GM19328 (cell line): ENCODE measurements around the gene MX2.
"Not testable (repeated sequence)": the region's sequence is repeated elsewhere in the genome, so short reads cannot be mapped to it uniquely, and the experiment has no call there.

Source experiments
- ATAC-seq: cut with Tn5 transposase; IDR thresholded peaks from one replicate; pipeline ENCODE4 v1.9.1; 2021; ENCODE audit warnings: mild to moderate bottlenecking, moderate library complexity; ENCODE audit not compliant: unreplicated experiment

The MX2 gene, protein sequence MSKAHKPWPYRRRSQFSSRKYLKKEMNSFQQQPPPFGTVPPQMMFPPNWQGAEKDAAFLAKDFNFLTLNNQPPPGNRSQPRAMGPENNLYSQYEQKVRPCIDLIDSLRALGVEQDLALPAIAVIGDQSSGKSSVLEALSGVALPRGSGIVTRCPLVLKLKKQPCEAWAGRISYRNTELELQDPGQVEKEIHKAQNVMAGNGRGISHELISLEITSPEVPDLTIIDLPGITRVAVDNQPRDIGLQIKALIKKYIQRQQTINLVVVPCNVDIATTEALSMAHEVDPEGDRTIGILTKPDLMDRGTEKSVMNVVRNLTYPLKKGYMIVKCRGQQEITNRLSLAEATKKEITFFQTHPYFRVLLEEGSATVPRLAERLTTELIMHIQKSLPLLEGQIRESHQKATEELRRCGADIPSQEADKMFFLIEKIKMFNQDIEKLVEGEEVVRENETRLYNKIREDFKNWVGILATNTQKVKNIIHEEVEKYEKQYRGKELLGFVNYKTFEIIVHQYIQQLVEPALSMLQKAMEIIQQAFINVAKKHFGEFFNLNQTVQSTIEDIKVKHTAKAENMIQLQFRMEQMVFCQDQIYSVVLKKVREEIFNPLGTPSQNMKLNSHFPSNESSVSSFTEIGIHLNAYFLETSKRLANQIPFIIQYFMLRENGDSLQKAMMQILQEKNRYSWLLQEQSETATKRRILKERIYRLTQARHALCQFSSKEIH

DNA sequence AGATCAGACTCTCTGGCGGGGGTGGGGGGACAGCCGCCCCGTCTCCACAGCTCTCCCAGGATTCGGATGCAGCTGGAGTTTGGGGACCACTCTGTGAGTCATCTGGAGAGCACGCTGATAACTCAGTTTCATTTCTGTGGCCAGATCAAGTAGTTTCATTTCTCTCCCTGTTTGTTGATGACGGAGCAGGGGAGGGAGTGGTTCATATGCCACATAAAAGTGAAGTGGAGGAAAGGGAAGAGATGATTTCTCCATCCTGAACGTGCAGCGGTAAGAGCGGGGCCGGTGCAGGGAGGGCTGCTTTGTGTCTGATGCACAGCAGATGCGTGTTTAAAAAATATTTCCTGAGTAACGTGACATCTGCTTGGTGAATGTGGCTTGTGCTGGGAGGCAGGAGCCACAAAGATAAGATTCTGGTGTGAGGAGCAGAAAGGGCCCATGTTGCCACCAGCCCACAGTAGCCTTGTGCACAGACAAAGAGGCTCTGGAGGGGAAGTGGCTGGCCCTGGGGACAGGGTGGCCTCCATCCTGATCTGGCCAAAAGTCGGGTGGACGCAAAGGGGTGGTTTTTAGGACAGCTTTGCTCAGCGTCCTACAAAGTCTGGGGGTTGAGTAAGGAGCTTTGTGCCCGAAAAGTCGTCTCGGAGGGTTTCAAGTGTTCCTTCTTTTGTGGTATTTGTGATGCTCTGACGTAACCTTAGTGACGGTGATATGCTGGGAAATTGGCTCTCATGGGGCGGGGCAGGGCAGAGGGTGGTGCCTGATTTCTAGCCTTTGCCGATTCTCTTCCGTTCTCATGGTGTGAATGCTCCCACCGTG, at the start of gene MX2:
TSS of gene MX2 (plus strand) at position 242 of the 819 bp plus-strand sequence. CDS start 14,880 bp downstream, outside the sequence.
- peak; percentile 46 for ATAC-seq

DNA sequence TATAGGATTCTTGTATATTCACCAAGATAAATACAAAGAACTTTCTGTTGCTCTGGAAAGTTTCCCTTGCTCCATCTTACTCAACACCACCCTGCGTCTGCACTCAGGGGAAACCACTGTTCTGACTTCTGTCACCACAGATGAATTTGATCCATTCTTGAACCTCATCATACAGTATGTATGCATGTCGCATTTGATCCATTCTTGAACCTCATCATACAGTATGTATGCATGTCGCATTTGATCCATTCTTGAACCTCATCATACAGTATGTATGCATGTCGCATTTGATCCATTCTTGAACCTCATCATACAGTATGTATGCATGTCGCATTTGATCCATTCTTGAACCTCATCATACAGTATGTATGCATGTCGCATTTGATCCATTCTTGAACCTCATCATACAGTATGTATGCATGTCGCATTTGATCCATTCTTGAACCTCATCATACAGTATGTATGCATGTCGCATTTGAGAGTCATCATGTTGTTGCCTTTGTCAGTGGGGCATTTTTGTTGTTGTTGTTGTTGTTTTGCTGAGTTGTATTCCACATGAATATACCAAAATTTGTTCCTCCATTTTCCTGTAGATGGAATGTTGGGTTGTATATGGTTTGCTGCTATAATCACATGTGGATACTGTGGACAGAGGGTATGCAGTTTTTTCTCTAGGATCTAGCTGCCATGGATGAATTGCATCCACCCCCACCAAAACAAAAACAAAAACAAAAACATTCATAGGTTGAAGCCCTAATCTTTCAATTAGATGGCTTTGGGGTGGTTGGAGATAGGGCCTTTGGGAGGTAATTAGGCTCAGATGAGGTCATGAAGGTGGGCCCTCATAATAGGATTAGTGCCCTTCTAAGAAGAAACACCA, 48.3 kb upstream of the MX2 start:
- not testable (repeated sequence) for ATAC-seq

DNA sequence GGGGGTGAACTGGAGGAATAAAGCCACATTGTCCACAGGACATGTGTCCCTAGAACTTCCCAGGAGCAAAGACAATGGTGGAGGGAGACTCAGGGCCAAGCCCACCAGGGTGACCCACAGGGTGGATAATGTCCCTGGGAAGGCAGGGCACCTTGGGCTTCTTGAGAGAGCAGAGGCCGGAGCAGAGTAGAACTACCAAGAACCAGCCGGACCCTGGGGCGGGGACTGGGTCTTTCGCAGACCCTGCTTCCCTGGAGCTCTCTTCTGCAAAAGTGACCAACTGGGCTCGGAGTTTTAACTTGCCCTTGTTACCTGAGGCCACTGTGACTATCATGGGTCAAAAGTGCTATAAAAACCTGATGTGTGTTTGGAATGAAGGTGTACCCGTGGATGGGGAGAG, 46.1 kb upstream of the MX2 start:
- no peak for ATAC-seq

DNA sequence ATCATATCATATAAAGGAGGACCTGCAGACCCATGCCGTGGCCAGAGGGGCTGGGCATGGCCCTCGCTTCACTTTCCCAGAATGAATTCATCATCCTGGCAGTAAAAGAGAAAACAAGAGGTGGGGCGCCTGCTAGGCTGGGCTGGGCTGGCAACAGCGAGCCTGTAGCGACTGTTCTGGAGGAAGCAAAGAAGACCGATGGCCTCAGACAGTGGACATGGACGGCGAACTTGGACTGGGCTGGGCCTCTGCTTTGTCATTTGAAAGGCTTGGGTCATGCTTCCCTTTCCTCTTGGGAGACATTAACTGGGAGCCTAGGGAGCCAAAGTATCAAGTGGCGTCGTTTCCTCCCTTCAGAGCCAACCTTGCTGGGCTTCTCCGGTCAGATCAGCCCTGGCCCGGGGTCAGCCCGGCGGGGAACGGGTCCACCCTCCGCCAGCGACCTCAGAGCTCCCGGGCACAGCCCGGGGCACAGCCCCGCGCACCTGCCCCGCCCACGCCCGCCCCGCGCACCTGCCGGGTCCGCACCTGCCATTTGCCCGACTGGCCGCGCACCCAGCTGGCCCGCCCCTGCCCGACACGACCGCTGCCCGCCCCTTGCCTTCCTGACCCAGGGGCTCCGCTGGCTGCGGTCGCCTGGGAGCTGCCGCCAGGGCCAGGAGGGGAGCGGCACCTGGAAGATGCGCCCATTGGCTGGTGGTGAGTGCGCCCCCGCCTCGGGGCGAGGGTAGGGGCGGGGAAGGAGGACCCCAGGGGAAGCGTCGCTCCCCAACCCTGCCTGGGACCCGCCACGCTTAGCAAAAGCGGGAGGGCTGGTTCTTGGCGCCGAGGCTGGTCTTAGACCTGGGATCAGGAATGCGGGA, 45.4 kb upstream of the MX2 start, which contains the start of gene FAM3B:
TSS of gene FAM3B (plus strand) at position 602 of the 863 bp plus-strand sequence. CDS start at position 681, 79 bp downstream.
- ATAC-seq: no peak

DNA sequence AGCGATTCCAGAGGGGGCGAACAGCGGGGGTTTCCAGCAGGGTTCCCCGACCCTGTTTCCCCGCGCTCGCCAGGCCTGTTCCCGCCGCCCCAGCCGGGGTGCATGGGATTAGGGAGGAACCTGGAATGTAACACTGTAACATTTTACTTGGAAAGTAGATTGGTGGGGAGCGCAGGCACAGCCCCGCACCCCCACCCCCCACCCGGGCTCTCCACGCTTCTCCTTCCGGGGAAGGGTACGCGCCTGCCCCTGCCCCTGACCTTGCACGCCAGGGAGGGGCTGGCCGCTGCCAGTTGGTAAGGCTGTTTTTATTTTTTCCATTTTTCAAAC, 44.8 kb upstream of the MX2 start:
- no peak for ATAC-seq

DNA sequence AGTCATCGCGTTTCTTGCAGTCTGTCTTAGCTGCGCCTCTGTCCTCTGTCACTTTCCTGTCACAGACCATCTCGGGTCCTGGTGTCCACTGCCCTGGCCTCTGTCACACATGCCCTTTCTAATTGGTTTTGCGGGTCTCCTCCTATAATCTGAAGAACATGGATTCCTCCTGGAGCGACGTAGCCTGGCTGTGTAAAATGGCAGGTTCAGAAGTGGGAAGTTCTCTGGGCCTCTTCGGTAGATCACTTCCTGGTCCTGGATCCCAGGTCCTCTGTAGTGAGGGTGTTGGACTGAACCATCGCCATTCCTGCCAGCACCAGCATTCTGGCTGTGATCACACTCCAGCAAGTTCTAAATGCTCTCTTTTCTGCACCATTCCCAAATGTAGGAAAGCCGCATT, 44.4 kb upstream of the MX2 start:
- no peak for ATAC-seq

DNA sequence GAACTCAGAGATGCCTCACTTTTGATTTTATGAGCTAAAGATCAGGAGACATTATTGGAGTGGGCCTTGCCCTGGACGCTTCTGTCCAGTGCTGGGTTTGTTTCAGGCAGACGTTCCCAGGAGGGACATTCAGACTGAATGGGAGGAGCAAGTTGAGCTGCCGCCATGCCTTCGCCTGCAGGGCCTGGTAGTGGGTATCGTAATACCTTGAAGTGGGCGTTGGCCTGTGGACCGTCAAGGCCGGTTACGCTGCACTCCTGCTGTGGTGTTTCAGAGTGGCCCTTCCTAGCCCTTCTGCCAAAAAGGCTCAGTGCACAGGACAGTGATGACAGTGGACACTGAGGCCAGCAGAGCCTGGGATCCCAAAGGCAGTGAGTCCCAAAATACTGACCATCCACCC, 43.6 kb upstream of the MX2 start:
- no peak for ATAC-seq

DNA sequence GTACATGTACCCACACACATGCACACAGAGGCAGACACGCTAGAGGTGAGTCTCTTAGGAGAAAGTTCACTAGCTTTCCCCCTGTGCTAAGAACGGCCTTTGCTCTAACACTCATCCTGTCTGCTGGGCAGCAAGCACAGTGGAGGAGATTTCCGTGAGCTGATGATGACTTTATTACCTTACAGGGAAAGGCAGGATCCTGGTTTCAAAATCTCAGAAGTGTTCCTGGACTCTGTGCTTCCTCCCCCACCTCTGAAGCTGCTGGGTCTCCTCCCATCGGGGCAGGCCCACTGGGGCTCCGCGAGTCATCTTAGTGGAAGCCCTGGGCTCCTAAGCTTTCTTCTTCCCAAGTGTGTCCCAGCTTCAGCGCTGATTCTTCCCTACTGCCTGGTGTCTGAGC, 42.6 kb upstream of the MX2 start:
- ATAC-seq: no peak

DNA sequence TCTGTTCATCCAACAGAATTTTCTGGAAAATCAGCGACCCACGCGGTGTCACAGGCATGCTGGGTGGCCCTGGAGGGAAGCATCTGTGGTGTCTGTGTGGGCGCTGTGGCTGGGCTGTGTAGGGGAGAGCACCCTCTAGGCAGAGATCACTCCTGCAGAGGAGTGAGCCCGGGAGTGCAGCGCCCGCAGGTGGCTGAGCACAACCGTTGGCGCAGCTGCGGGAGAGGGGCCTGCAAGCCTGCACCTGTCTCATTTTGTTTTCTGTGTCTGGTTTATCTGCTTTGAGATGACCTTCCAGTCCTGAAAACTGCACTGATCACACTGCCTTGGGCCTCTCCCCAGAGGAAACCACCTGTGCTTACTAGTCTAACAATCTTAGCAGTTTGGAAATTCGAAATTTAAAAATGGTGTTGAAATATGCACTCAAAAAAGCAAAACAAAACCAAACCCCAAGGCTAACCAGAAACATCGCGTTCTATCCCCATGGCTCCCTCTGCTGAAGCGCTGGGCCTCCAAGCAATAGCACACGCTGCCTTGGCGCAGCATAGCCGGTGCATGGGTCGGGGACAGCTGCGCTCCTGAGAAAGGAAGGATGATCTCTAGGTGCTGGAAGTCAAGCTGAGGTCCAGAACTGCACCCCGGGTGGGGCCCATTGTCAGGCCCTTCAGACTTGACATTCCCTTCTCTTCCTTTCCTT, 40.5 kb upstream of the MX2 start:
- no peak for ATAC-seq

DNA sequence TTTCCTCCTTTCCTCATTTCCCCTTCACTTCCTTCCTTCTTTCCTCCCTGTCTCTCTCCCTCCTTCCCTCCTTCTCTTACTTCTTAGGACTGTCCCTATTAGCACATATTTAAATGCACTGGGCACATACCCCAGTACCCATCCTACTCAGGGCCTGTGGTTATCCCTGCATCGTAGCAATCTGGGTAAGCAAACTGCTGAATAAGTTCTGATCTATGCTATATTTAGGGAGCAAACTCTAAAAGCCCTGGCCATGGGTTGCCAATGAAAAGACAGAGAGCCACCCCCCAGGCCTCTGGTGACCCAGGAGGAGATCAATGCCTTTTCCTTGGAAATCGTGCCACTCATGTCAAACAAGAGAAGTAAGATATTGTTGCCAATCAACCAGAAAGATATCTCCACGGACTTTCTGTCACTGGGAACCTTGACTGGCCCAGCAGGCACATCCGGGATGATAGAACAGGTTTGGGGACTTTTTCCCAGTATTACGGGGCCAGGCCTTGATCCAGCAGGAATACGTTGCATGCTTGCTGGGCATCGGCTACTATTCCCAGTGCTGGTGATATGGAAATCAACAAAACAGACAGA, 39.8 kb upstream of the MX2 start:
- ATAC-seq: no peak

DNA sequence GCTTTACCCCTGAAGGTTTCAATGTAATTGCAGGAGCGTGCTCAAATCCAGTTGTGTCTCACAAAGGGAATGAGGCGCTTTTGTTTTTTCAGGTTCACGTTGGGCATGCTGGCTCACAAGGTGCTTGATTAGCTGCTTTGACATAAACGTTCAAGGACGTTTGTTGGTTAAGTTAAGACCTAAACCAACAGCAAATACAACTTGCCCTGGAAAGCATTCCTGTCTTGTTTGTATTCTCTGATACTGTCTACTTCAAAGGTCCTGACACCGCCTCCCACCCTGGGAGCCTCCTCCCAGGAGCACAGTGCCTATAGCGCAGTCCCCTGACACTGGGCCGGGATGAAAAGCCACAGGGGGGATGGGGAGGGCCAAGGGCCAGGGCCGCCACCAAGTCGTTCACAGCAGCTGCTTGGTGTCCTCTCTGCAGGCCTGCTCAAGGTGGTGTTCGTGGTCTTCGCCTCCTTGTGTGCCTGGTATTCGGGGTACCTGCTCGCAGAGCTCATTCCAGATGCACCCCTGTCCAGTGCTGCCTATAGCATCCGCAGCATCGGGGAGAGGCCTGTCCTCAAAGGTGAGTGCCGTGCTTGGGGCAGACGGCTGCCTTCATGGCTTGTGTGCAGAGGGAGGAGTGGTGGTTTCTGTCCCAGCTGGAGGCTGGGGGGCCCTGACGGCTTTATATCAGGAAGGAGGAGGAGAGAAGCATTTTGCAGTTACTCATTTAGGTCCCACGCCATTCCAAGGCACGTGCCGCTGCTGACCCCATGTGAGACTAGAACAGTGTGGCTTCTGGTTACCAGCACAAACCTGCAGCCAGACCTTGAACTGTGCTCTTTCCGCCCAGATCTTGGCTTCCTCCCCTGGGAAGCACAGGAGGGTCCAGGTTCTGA, 39.1 kb upstream of the MX2 start:
- no peak for ATAC-seq

DNA sequence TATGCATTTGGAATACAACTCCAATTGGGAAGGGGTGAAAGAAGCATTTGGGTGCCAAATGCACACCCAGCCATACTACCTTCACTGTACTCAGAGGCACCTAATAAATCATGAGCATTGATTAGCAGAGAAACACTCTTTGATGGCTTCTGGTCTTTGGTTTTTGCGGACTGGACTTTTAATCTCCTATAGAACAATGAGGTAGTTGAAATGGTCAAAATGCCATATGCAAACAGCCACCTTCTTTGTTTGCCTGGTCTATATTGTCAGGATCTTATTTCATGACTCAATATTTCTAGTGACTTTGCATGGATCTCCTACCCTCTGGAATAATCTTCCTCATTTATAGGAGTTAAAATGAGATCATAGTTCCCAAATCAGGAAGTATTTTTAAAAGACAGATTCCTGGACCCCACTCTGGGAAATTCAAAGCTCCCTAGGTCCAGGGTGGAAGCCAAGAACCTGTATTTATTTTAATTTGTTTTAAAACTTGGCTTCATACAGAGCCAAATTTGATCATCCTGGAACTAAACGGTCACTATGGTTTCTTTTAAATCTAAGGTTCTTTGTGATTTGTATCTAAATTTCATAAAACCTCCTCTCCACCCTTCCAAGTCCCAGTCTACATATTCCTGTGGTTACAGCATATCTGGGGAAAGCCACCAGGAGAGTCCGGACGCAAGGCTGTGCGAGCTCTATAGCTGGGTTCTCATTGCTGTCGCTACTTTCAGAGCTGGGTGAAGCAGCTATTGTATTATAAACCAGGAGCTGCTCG, 36.5 kb upstream of the MX2 start:
- no peak for ATAC-seq

DNA sequence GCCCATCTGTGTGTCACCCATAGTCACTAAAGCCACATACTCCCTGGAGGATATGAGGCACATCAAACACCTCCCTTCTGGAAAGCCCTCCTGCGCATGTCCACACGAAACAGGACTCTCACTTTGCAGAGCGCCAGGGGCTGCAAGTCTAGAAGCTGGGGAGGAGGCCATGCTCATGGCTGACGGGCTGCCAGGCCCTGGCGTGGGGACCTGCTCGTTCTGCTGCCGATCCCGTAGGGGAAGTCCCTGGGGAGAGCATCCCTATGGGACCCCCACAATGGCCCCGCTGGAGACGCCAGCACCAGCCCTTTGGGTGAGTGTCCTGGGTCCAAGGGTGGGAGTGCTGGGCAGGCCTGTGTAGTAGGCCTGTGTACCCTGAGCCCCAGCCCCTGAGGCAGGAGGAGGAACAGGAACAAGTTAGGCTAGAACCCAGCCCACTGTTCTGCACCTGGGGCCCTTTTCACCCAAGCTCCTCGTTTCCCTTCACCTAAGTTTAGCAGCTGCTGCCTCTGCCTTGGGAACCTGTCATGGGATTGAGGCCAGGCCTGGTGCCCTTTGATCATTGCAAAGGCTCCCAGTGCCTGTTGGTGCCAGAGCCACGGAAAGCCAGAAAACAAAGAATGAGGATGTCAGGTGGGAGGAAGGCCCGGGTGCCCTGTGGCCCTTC, 35.3 kb upstream of the MX2 start:
- no peak for ATAC-seq

DNA sequence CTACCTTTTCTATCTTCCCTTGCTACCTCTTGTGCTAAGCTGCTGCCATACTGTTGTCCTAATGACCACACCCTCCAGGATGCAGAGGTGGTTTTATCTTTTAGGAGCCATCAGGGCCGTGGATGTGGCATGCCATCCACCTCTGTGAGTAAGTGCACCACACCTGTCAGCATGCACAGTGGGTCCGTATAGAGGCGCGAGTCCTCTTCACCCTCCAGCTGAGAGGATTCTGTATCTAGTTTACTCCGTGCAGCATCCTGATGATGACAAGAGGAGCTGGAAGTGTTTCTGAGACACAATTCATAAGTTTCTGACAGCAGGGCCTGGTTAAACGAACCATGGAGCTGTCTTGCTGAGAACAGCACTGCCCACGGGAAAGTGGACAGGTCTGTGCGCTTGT, 34.1 kb upstream of the MX2 start:
- ATAC-seq: no peak

DNA sequence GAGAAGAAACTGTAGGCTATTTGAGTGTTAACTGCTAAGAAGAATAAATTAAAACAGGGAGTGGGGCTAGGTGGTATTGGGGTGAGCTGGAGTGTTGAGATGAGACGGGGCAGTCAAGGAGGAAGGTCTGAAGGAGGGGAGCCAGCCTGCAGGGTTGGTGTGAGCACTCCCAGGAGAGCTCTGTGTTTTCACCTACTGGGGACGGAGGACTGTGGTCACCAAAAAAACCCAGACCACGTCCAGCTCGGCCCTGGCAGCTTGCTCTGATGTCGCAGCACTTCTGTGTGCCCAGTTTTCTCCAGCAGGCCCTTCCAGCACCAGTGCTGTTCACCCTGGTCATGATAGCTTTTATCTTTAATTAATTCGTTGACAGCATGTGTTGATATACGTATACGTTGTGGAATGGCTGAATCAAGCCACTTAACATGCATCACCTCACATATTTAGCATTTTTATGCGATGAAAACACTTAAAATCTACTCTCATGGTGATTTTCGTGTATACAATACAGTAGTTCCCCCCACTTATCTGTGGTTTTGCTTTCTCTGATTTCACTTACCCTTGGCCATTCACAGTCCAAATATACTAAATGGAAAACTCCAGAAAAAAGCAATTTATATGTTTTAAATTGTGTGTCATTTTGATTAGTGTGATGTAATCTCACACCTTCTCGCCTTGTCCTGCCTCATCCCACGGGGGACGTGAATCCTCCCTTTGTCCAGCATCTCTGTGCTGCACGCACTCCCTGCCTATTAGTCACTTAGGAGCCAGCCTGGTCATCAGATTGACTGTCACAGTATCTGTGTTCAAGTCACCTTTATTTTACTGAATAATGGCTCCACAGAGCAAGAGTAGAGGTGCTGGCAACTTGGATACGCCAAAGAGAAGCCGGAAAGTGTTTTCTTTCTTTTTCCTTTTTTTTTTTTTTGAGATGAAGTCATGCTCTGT, 32.9 kb upstream of the MX2 start:
- ATAC-seq: no peak
